ENCODE results near the gene SULT1C4. TPM values are rescaled to one million over a fixed set of nuclear protein-coding genes. Genes with fewer than 3 reads are reported as not detected.

SULT1C4 gene
- polyA plus RNA-seq, 3 donors = 0.05 TPM; not detected in 2

GRCh38 chr2:108348816-108349570 is 28.8 kb upstream of the SULT1C4 start:
- Histone ChIP-seq H2AFZ (ENCODE audit: insufficient read depth, low read depth, low read length, poor library complexity, severe bottlenecking) (no peak overlapping the region), H3K27me3 (ENCODE audit: control insufficient read depth in 2 of 2, insufficient read depth in 2 of 2, low read length in 2 of 2) (no peaks in the 10 kb centered on the region), H3K36me3 (replicated peaks in 1 of 2; ENCODE audit: control insufficient read depth in 1 of 2, insufficient read depth in 2 of 2, low read length in 2 of 2) (no peaks in the 10 kb centered on the region), H3K4me3 (replicated peaks in 1 of 3; ENCODE audit: low read depth in 2 of 3, low read length in 3 of 3) (no peak overlapping the region), H4K20me1 (ENCODE audit: insufficient read depth, low read length) (no peaks in the 10 kb centered on the region), H3K4me1 (ENCODE audit: control insufficient read depth in 1 of 2, insufficient read depth in 2 of 2, low read length in 2 of 2) (no peaks in the 10 kb centered on the region), H3K9ac (ENCODE audit: insufficient read depth, low read length, poor library complexity, severe bottlenecking) (no peak overlapping the region), H3K4me2 (replicated peaks; ENCODE audit: extremely low read depth, low read length, poor library complexity, severe bottlenecking) (no peak overlapping the region), H3K27ac (ENCODE audit: low read depth in 1 of 2, low read length in 2 of 2) (no peak overlapping the region), H3K79me2 (ENCODE audit: insufficient read depth, low read length) (no peaks in the 10 kb centered on the region), H3K9me3 (replicated peaks in 1 of 2; ENCODE audit: control insufficient read depth in 1 of 2, insufficient read depth in 1 of 2, low read length in 2 of 2) (no peaks in the 10 kb centered on the region)
- Mint-ChIP-seq H3K4me1 (peaks cover 11% of the 10 kb centered on the region), H3K27ac (no peak overlapping the region), H3K9me3 (peaks cover 0 to 4% (median 2%) of the 10 kb centered on the region in 7 donors), H3K27me3 (ENCODE audit: low read depth in 3 of 3) (peaks cover 0 to 2% (median 1%) of the 10 kb centered on the region in 3 donors), H3K4me3 (no peak overlapping the region), H3K36me3 (no peaks in the 10 kb centered on the region)
- TF ChIP-seq CTCF (IDR thresholded peaks at IDR 0.05) = no peak
- intact Hi-C loops (cut with micrococcal nuclease) = no loop called here
- WGBS (ENCODE audit: insufficient coverage) = 98% methylated on average over 4 of the region's 5 CpGs
- DNase-seq = no peak

DNA sequence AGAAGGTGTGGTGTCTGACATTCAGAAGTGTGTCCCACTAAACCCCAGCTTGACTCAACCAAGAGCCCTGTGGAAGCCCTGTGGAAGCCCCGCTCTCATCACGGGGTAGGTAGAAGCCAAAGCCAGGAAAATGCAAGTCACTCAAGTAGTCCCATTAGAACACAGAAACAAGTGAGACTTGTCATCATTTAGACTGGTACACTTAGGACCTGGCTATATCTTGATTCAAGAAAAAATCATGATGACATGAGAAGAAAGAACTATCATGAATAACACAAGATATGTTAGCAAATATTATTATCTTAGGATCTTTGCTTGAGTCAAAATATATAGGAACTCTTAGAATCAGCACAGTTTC is 28.2 kb upstream of the SULT1C4 start:
- peaks cover 0 to 4% (median 2%) of the 10 kb centered on the region in 7 donors for H3K9me3 Mint-ChIP-seq
- no peak for DNase-seq
- H3K36me3 Mint-ChIP-seq = no peaks in the 10 kb centered on the region
- peaks cover 0 to 2% (median 1%) of the 10 kb centered on the region in 3 donors for H3K27me3 Mint-ChIP-seq (ENCODE audit: low read depth in 3 of 3)
- H3K4me1 ChIP-seq (ENCODE audit: control insufficient read depth in 1 of 2, insufficient read depth in 2 of 2, low read length in 2 of 2) = peaks cover 0 to 4% of the 10 kb centered on the region in 2 donors
- H3K27me3 ChIP-seq (ENCODE audit: control insufficient read depth in 2 of 2, insufficient read depth in 2 of 2, low read length in 2 of 2) = no peaks in the 10 kb centered on the region
- no CpG with 5 or more reads among the region's 2 CpGs for WGBS (ENCODE audit: insufficient coverage)
- H3K36me3 ChIP-seq (replicated peaks in 1 of 2; ENCODE audit: control insufficient read depth in 1 of 2, insufficient read depth in 2 of 2, low read length in 2 of 2) = no peaks in the 10 kb centered on the region
- H3K4me3 ChIP-seq (replicated peaks in 1 of 3; ENCODE audit: low read depth in 2 of 3, low read length in 3 of 3) = no peak overlapping the region
- no peak for TF ChIP-seq CTCF (IDR thresholded peaks at IDR 0.05)
- intact Hi-C loops (cut with micrococcal nuclease) = no loop called here
- peaks cover 17% of the 10 kb centered on the region for H3K4me1 Mint-ChIP-seq
- H3K27ac ChIP-seq (ENCODE audit: low read depth in 1 of 2, low read length in 2 of 2) = no peak overlapping the region
- no peak overlapping the region for H3K9ac ChIP-seq (ENCODE audit: insufficient read depth, low read length, poor library complexity, severe bottlenecking)
- no peaks in the 10 kb centered on the region for H4K20me1 ChIP-seq (ENCODE audit: insufficient read depth, low read length)
- no peaks in the 10 kb centered on the region for H3K79me2 ChIP-seq (ENCODE audit: insufficient read depth, low read length)
- H3K9me3 ChIP-seq (replicated peaks in 1 of 2; ENCODE audit: control insufficient read depth in 1 of 2, insufficient read depth in 1 of 2, low read length in 2 of 2) = no peaks in the 10 kb centered on the region
- H2AFZ ChIP-seq (ENCODE audit: insufficient read depth, low read depth, low read length, poor library complexity, severe bottlenecking) = no peak overlapping the region
- H3K4me3 Mint-ChIP-seq = no peak overlapping the region
- no peak overlapping the region for H3K4me2 ChIP-seq (replicated peaks; ENCODE audit: extremely low read depth, low read length, poor library complexity, severe bottlenecking)
- H3K27ac Mint-ChIP-seq = no peak overlapping the region
